ENCODE results near the gene PLEKHH3. TPM values are rescaled to one million over a fixed set of nuclear protein-coding genes. Genes with fewer than 3 reads are reported as not detected.

The PLEKHH3 gene
- total and polyA plus RNA-seq, 10 of the 15 experiments (the other 5 are each of a cell fraction or from before 2014, with no cell fraction given), result 0.31 to 38.0 (median 11.0) TPM

- Histone ChIP-seq H3K4me1 (ENCODE audit: control insufficient read depth, insufficient read depth, low read length) (no peaks in the 10 kb centered on the region), H3K9ac (ENCODE audit: control insufficient read depth, insufficient read depth, low read length) (no peak overlapping the region), H3K27ac (ENCODE audit: control insufficient read depth, insufficient read depth) (no peak overlapping the region), H4K20me1 (ENCODE audit: control insufficient read depth, insufficient read depth) (no peaks in the 10 kb centered on the region), H3K79me2 (ENCODE audit: control insufficient read depth, insufficient read depth, low read length) (no peaks in the 10 kb centered on the region), H3K9me3 (replicated peaks; ENCODE audit: control insufficient read depth, insufficient read depth, low read length) (no peaks in the 10 kb centered on the region), H2AFZ (ENCODE audit: control insufficient read depth, low read depth, low read length) (no peak overlapping the region), H3K4me2 (ENCODE audit: control insufficient read depth, insufficient read depth) (no peak overlapping the region), H3K27me3 (replicated peaks in 1 of 2; ENCODE audit: control insufficient read depth in 2 of 2, insufficient read depth in 2 of 2, low read length in 1 of 2) (no peaks in the 10 kb centered on the region), H3K4me3 (no peak overlapping the region), H3K36me3 (ENCODE audit: control insufficient read depth in 2 of 2, insufficient read depth in 2 of 2, low read length in 1 of 2) (no peaks in the 10 kb centered on the region)
- ATAC-seq, result no peak
- WGBS (ENCODE audit: insufficient coverage, insufficient replicate concordance, low lambda C conversion rate, missing lambda C conversion rate), result 74% methylated on average over 9 of the region's 9 CpGs
- DNase-seq (ENCODE audit: low read depth, low spot score), result no peak
- ChIA-PET SMC1A (ENCODE audit: uncharacterized antibody, unreplicated experiment) (interaction anchor here (0.5 to 2.0 kb wide), 3 partner anchors 14 to 25 kb away, joined by 3 to 7 read pairs (median 6); partner anchors contain the start of gene TUBG1), CTCF (interaction anchor here (0.7 to 1.2 kb wide), 2 partner anchors 55 to 309 kb away, joined by 4 to 5 read pairs; partner anchors contain the start of gene PSMC3IP), POLR2A (interaction anchor here (0.6 kb wide), 2 partner anchors 101 to 1088 kb away, joined by 3 to 5 read pairs; no protein-coding TSS in a partner anchor), RAD21 (ENCODE audit: unreplicated experiment) (interaction anchor here (1.8 kb wide), 1 partner anchor 9 kb away, joined by 4 read pairs; no protein-coding TSS in a partner anchor)
- FAIRE-seq, result no peak
- intact Hi-C loops (cut with micrococcal nuclease; ENCODE audit: unreplicated experiment), result no loop called here
- TF ChIP-seq TCF3 (IDR thresholded peaks at IDR 0.05; ENCODE audit: borderline replicate concordance, insufficient read depth, low read depth, low read length), result no peak
- no peak for TF ChIP-seq ZSCAN29 (IDR thresholded peaks at IDR 0.05)
- TF ChIP-seq MTA2 (IDR thresholded peaks at IDR 0.05; ENCODE audit: low read depth), result no peak
- TF ChIP-seq DPF2 (IDR thresholded peaks at IDR 0.05), result no peak
- no peak for TF ChIP-seq KAT2A (conservative IDR thresholded peaks at IDR 0.05; ENCODE audit: control insufficient read depth, low read depth, low read length)
- no peak for TF ChIP-seq MTA3 (IDR thresholded peaks at IDR 0.05; ENCODE audit: borderline replicate concordance, low read length)
- TF ChIP-seq RAD51 (IDR thresholded peaks at IDR 0.05), result no peak
- no peak for TF ChIP-seq CEBPB (IDR thresholded peaks at IDR 0.05; ENCODE audit: borderline replicate concordance in 1 of 2, low read depth in 2 of 2, low read length in 2 of 2)
- TF ChIP-seq ZNF384 (IDR thresholded peaks at IDR 0.05; ENCODE audit: borderline replicate concordance, low read depth, low read length), result no peak
- TF ChIP-seq ZNF217 (IDR thresholded peaks at IDR 0.05), result no peak
- TF ChIP-seq IKZF1 (conservative IDR thresholded peaks at IDR 0.05), result no peak
- TF ChIP-seq CEBPZ (IDR thresholded peaks at IDR 0.05; ENCODE audit: low read depth, low read length), result no peak
- no peak for TF ChIP-seq IRF5 (IDR thresholded peaks at IDR 0.05; ENCODE audit: borderline replicate concordance)
- no peak for TF ChIP-seq POLR2A (IDR thresholded peaks at IDR 0.05; ENCODE audit: low read depth, low read length)
- BruUV-seq (replicated peaks), result no TSS peak
- in situ Hi-C loops (cut with MboI), result no loop called here
Observed at GRCh38 chr17:42632949-42633444, 43.8 kb downstream of the PLEKHH3 start.
